HUES64 (cell line): ENCODE data around the gene ABCC5.

Experiments
- H3K27ac ChIP-seq: 2 replicates; pipeline ENCODE4 v1.7.0; 2013; ENCODE audit warnings: low read depth, low read length, inconsistent platforms
- H3K27me3 ChIP-seq: 2 replicates; pipeline ENCODE4 v1.6.1; 2013; ENCODE audit warnings: mild to moderate bottlenecking, low read length; ENCODE audit not compliant: insufficient read depth
- H3K36me3 ChIP-seq: 2 replicates; pipeline ENCODE4 v1.6.1; 2013; ENCODE audit warnings: mild to moderate bottlenecking, low read length; ENCODE audit not compliant: insufficient read depth
- H3K4me1 ChIP-seq: 2 replicates; pipeline ENCODE4 v1.6.1; 2013; ENCODE audit warnings: mild to moderate bottlenecking, low read length, moderate library complexity; ENCODE audit not compliant: insufficient read depth
- H3K4me3 ChIP-seq: 2 replicates; pipeline ENCODE4 v1.5.1; 2013; ENCODE audit warnings: mild to moderate bottlenecking, low read length, moderate library complexity
- H3K9ac ChIP-seq: 2 replicates; pipeline ENCODE4 v1.6.1; 2013; ENCODE audit warnings: mild to moderate bottlenecking, low read depth, low read length
- H3K9me3 ChIP-seq: 2 replicates; pipeline ENCODE4 v1.6.1; 2013; ENCODE audit warnings: low read depth, low read length; ENCODE audit not compliant: insufficient read depth
- WGBS: fragments of 150-250, 120-280 bp; methylation state at CpG from one replicate; pipeline ENCODE4 v1.1.7; 2013; ENCODE audit warnings: missing lambda C conversion rate; 5-methylcytosine and 5-hydroxymethylcytosine counted together

Gene ABCC5

GRCh38 chr3:183941216-183941615, 76.5 kb downstream of the ABCC5 start:
- WGBS, result 80% methylated on average over 2 of the region's 2 CpGs
- no peak overlapping the region for H3K4me3 ChIP-seq
- no peak overlapping the region for H3K9ac ChIP-seq
- H3K4me1 ChIP-seq, result no peaks in the 10 kb centered on the region
- H3K36me3 ChIP-seq, result peaks cover 81% of the 10 kb centered on the region
- H3K27me3 ChIP-seq, result no peaks in the 10 kb centered on the region
- H3K9me3 ChIP-seq, result no peaks in the 10 kb centered on the region
- no peak overlapping the region for H3K27ac ChIP-seq

- H3K27ac ChIP-seq, result no peak overlapping the region
- WGBS, result 96% methylated on average over 10 of the region's 10 CpGs
- peaks cover 59% of the 10 kb centered on the region for H3K36me3 ChIP-seq
- no peak overlapping the region for H3K9ac ChIP-seq
- no peaks in the 10 kb centered on the region for H3K4me1 ChIP-seq
- H3K9me3 ChIP-seq, result no peaks in the 10 kb centered on the region
- no peaks in the 10 kb centered on the region for H3K27me3 ChIP-seq
- H3K4me3 ChIP-seq, result no peak overlapping the region
Observed at GRCh38 chr3:183937601-183938286, 79.9 kb downstream of the ABCC5 start.

GRCh38 chr3:183933160-183933559, 84.5 kb downstream of the ABCC5 start:
- H3K36me3 ChIP-seq, result peaks cover 48% of the 10 kb centered on the region
- H3K9me3 ChIP-seq, result no peaks in the 10 kb centered on the region
- WGBS, result 96% methylated on average over 3 of the region's 3 CpGs
- H3K27me3 ChIP-seq, result no peaks in the 10 kb centered on the region
- no peaks in the 10 kb centered on the region for H3K4me1 ChIP-seq
- no peak overlapping the region for H3K27ac ChIP-seq
- H3K9ac ChIP-seq, result no peak overlapping the region
- no peak overlapping the region for H3K4me3 ChIP-seq

- H3K9me3 ChIP-seq, result no peaks in the 10 kb centered on the region
- H3K9ac ChIP-seq, result no peak overlapping the region
- no peaks in the 10 kb centered on the region for H3K27me3 ChIP-seq
- H3K4me3 ChIP-seq, result no peak overlapping the region
- peaks cover 47% of the 10 kb centered on the region for H3K36me3 ChIP-seq
- no peaks in the 10 kb centered on the region for H3K4me1 ChIP-seq
- WGBS, result 97% methylated on average over 2 of the region's 2 CpGs
- no peak overlapping the region for H3K27ac ChIP-seq
Observed at GRCh38 chr3:183931881-183932280, 85.8 kb downstream of the ABCC5 start.

- H3K27ac ChIP-seq, result no peak overlapping the region
- no peak overlapping the region for H3K4me3 ChIP-seq
- no peaks in the 10 kb centered on the region for H3K9me3 ChIP-seq
- no peak overlapping the region for H3K9ac ChIP-seq
- WGBS, result 91% methylated on average over 10 of the region's 10 CpGs
- no peaks in the 10 kb centered on the region for H3K27me3 ChIP-seq
- peaks cover 48% of the 10 kb centered on the region for H3K36me3 ChIP-seq
- H3K4me1 ChIP-seq, result no peaks in the 10 kb centered on the region
Observed at GRCh38 chr3:183930086-183930485, 87.6 kb downstream of the ABCC5 start.

- Histone ChIP-seq H3K9ac (no peak overlapping the region), H3K36me3 (peaks cover 56% of the 10 kb centered on the region), H3K4me1 (no peaks in the 10 kb centered on the region), H3K4me3 (no peak overlapping the region), H3K9me3 (no peaks in the 10 kb centered on the region), H3K27ac (no peak overlapping the region), H3K27me3 (no peaks in the 10 kb centered on the region)
- 95% methylated on average over 2 of the region's 3 CpGs for WGBS
Observed at GRCh38 chr3:183927059-183927458, 90.6 kb downstream of the ABCC5 start.

GRCh38 chr3:183924956-183925355, 92.7 kb downstream of the ABCC5 start:
- no peaks in the 10 kb centered on the region for H3K27me3 ChIP-seq
- H3K9me3 ChIP-seq, result no peaks in the 10 kb centered on the region
- H3K4me3 ChIP-seq, result no peak overlapping the region
- H3K36me3 ChIP-seq, result peaks cover 65% of the 10 kb centered on the region
- WGBS, result 95% methylated on average over 7 of the region's 7 CpGs
- H3K9ac ChIP-seq, result no peak overlapping the region
- no peak overlapping the region for H3K27ac ChIP-seq
- no peaks in the 10 kb centered on the region for H3K4me1 ChIP-seq

- Histone ChIP-seq H3K27ac (no peak overlapping the region), H3K4me3 (no peak overlapping the region), H3K36me3 (peaks cover 69% of the 10 kb centered on the region), H3K9ac (no peak overlapping the region), H3K27me3 (no peaks in the 10 kb centered on the region), H3K4me1 (no peaks in the 10 kb centered on the region), H3K9me3 (no peaks in the 10 kb centered on the region)
- 96% methylated on average over 3 of the region's 3 CpGs for WGBS
Observed at GRCh38 chr3:183924543-183924942, 93.1 kb downstream of the ABCC5 start.

GRCh38 chr3:183922421-183922820, 95.3 kb downstream of the ABCC5 start:
- H3K4me1 ChIP-seq, result no peaks in the 10 kb centered on the region
- no peak overlapping the region for H3K4me3 ChIP-seq
- H3K9ac ChIP-seq, result no peak overlapping the region
- peaks cover 58% of the 10 kb centered on the region for H3K36me3 ChIP-seq
- H3K27ac ChIP-seq, result no peak overlapping the region
- no peaks in the 10 kb centered on the region for H3K9me3 ChIP-seq
- 93% methylated on average over 4 of the region's 4 CpGs for WGBS
- no peaks in the 10 kb centered on the region for H3K27me3 ChIP-seq

GRCh38 chr3:183921096-183921495, 96.6 kb downstream of the ABCC5 start:
- H3K9me3 ChIP-seq, result no peaks in the 10 kb centered on the region
- no peak overlapping the region for H3K27ac ChIP-seq
- H3K4me3 ChIP-seq, result no peak overlapping the region
- H3K27me3 ChIP-seq, result no peaks in the 10 kb centered on the region
- peaks cover 48% of the 10 kb centered on the region for H3K36me3 ChIP-seq
- no peak overlapping the region for H3K9ac ChIP-seq
- no peaks in the 10 kb centered on the region for H3K4me1 ChIP-seq
- 93% methylated on average over 15 of the region's 15 CpGs for WGBS

GRCh38 chr3:183920416-183920815, 97.3 kb downstream of the ABCC5 start:
- Histone ChIP-seq H3K9ac (no peak overlapping the region), H3K4me3 (no peak overlapping the region), H3K27ac (no peak overlapping the region), H3K27me3 (no peaks in the 10 kb centered on the region), H3K9me3 (no peaks in the 10 kb centered on the region), H3K36me3 (peaks cover 44% of the 10 kb centered on the region), H3K4me1 (no peaks in the 10 kb centered on the region)
- 93% methylated on average over 14 of the region's 14 CpGs for WGBS

- H3K36me3 ChIP-seq, result peaks cover 28% of the 10 kb centered on the region
- no peak overlapping the region for H3K9ac ChIP-seq
- H3K4me3 ChIP-seq, result no peak overlapping the region
- H3K27ac ChIP-seq, result no peak overlapping the region
- no peaks in the 10 kb centered on the region for H3K9me3 ChIP-seq
- WGBS, result 92% methylated on average over 2 of the region's 2 CpGs
- no peaks in the 10 kb centered on the region for H3K27me3 ChIP-seq
- no peaks in the 10 kb centered on the region for H3K4me1 ChIP-seq
Observed at GRCh38 chr3:183918178-183918577, 99.5 kb downstream of the ABCC5 start.
